HepG2 (cell line): ENCODE data around the gene BMX. TPM values are rescaled to one million over a fixed set of nuclear protein-coding genes. Genes with fewer than 3 reads are reported as not detected.

Experiments used
- ATAC-seq: fragments of 200-7000 bp; cut with Tn5 transposase; 3 replicates; pipeline ENCODE4 v1.9.1; 2020; ENCODE audit warnings: mild to moderate bottlenecking, moderate library complexity
- BruUV-seq: library from RNA; stranded (reverse); fragments of 400-500 nt; replicated peaks from 2 replicates; lab custom pipeline; 2021; lab: Mats Ljungman, UMichigan
- CTCF ChIA-PET: fragments of 300-600 bp; formaldehyde crosslinking; extraction: SDS; loops from one replicate; lab custom pipeline; 2021; ENCODE audit warnings: low total read pairs, inconsistent platforms, low intra/inter-chr PET ratio; lab: Yijun Ruan, JAX
- POLR2A ChIA-PET: fragments of 350-600 bp; sonication (Branson Sonifier 250); formaldehyde crosslinking; loops from one replicate; lab custom pipeline; 2020; ENCODE audit warnings: antibody characterized with exemption, inconsistent platforms; lab: Yijun Ruan, JAX
- DNase-seq: peaks from one replicate; pipeline ENCODE4 v3.0.0-alpha.2; 2015; ENCODE audit warnings: low spot score
- FAIRE-seq: peaks from 3 replicates; lab custom pipeline; 2011; peaks lifted over from hg19 to GRCh38; lab: Jason Lieb, UNC
- H2AFZ ChIP-seq: one replicate; pipeline ENCODE4 v1.6.1; 2011; ENCODE audit warnings: low read length, inconsistent platforms
- H3K27ac ChIP-seq: fragments of 300-600 bp; 3 replicates; pipeline ENCODE4 v1.8.0; 2011; ENCODE audit warnings: mixed run types, mild to moderate bottlenecking, mixed read lengths, low read length, inconsistent platforms; ENCODE audit not compliant: insufficient read depth; ENCODE audit errors: extremely low read length
- H3K27me3 ChIP-seq, 2 experiments: fragments of 200-600 bp in 1 of 2; 2 replicates in 1 of 2; 3 replicates in 1 of 2; pipeline versions ENCODE4 v1.6.0 to v1.8.0; 2011; ENCODE audit warnings: low read length in 2 of 2, mild to moderate bottlenecking in 2 of 2, moderate library complexity in 2 of 2, inconsistent platforms in 1 of 2; ENCODE audit not compliant: insufficient read depth in 2 of 2, control insufficient read depth in 1 of 2
- H3K36me3 ChIP-seq, 2 experiments: fragments of 200-600 bp in 1 of 2; replicated peaks in 1 of 2; 2 replicates in 1 of 2; 3 replicates in 1 of 2; pipeline versions ENCODE4 v1.5.1 to v1.8.0; 2011; ENCODE audit warnings: low read length in 2 of 2, inconsistent platforms in 1 of 2; ENCODE audit not compliant: insufficient read depth in 2 of 2, control insufficient read depth in 1 of 2
- H3K4me1 ChIP-seq: 2 replicates; pipeline ENCODE4 v1.5.1; 2012; ENCODE audit warnings: low read length, inconsistent platforms; ENCODE audit not compliant: insufficient read depth
- H3K4me2 ChIP-seq: 2 replicates; pipeline ENCODE4 v1.6.0; 2011; ENCODE audit warnings: low read depth, low read length, inconsistent platforms
- H3K4me3 ChIP-seq, 3 experiments: fragments of 200-600 bp in 1 of 3; sonication (generic), shearing (Covaris generic) in 1 of 3; replicated peaks in 1 of 3; 2 replicates each; pipeline ENCODE4 v1.5.1; 2011 to 2016; ENCODE audit warnings: low read length in 3 of 3, inconsistent platforms in 2 of 3, low read depth in 2 of 3, mild to moderate bottlenecking in 2 of 3, control low read depth in 1 of 3, mixed read lengths in 1 of 3; ENCODE audit not compliant: insufficient read depth in 1 of 3
- H3K79me2 ChIP-seq: one replicate; pipeline ENCODE4 v1.6.1; 2011; ENCODE audit warnings: low read length, inconsistent platforms; ENCODE audit not compliant: insufficient read depth
- H3K9ac ChIP-seq: 2 replicates; pipeline ENCODE4 v1.6.0; 2011; ENCODE audit warnings: mild to moderate bottlenecking, low read depth, low read length, inconsistent platforms; ENCODE audit not compliant: insufficient read depth
- H3K9me3 ChIP-seq: 2 replicates; pipeline ENCODE4 v1.5.1; 2012; ENCODE audit warnings: mild to moderate bottlenecking, low read length
- H4K20me1 ChIP-seq: 2 replicates; pipeline ENCODE4 v1.6.0; 2011; ENCODE audit warnings: inconsistent platforms, mild to moderate bottlenecking, low read length, moderate library complexity; ENCODE audit not compliant: insufficient read depth
- CAMTA2 ChIP-seq: sonication (generic); formaldehyde crosslinking; IDR thresholded peaks from 2 replicates; pipeline ENCODE4 v1.4.0; 2020; ENCODE audit warnings: mild to moderate bottlenecking, missing genetic modification reagents, borderline replicate concordance
- CENPX ChIP-seq: sonication (generic); formaldehyde crosslinking; IDR thresholded peaks from 2 replicates; pipeline ENCODE4 v1.9.0; 2021; ENCODE audit warnings: mild to moderate bottlenecking, missing genetic modification reagents, moderate library complexity
- ESRRA ChIP-seq: sonication (generic); formaldehyde crosslinking; IDR thresholded peaks from 2 replicates; pipeline ENCODE4 v1.5.1; 2020; ENCODE audit warnings: mild to moderate bottlenecking, low read depth, missing genetic modification reagents
- FOSL2 ChIP-seq: sonication (generic); formaldehyde crosslinking; IDR thresholded peaks from 2 replicates; pipeline ENCODE4 v1.4.0; 2020; ENCODE audit warnings: missing genetic modification reagents
- JARID2 ChIP-seq: sonication (generic); formaldehyde crosslinking; IDR thresholded peaks from 2 replicates; pipeline ENCODE4 v1.8.1; 2023; ENCODE audit warnings: missing genetic modification reagents, inconsistent platforms; ENCODE audit not compliant: insufficient replicate concordance
- NFIB ChIP-seq: sonication (generic); formaldehyde crosslinking; IDR thresholded peaks from 2 replicates; pipeline ENCODE4 v1.9.0; 2021; ENCODE audit warnings: missing genetic modification reagents, mild to moderate bottlenecking, borderline replicate concordance
- NFIC ChIP-seq: IDR thresholded peaks from 2 replicates; pipeline ENCODE4 v1.6.1; 2012; ENCODE audit warnings: mild to moderate bottlenecking, low read length, inconsistent platforms
- TBX3 ChIP-seq: fragments of 450-650 bp; IDR thresholded peaks from 2 replicates; pipeline ENCODE4 v1.6.1; 2017; ENCODE audit warnings: antibody characterized with exemption, mild to moderate bottlenecking, inconsistent platforms, borderline replicate concordance
- TP53 ChIP-seq: sonication (generic); formaldehyde crosslinking; conservative IDR thresholded peaks from 2 replicates; pipeline ENCODE4 v1.4.0; 2020; ENCODE audit warnings: missing genetic modification reagents
- ZMAT3 ChIP-seq: sonication (generic); formaldehyde crosslinking; conservative IDR thresholded peaks from 2 replicates; pipeline ENCODE4 v1.7.0; 2021; ENCODE audit warnings: missing genetic modification reagents
- WGBS: methylation state at CpG from one replicate; pipeline ENCODE4 v1.1.6; 2017; ENCODE audit warnings: low lambda C conversion rate; 5-methylcytosine and 5-hydroxymethylcytosine counted together
- in situ Hi-C: cut with HindIII; loops from 2 replicates; pipeline ENCODE4 v1.10.0; 2017; ENCODE audit warnings: low pct_unique_long_range_greater_than_20kb; ENCODE audit not compliant: extremely low pct_ligation_motif_present
- intact Hi-C: fragments of 100-400 bp; cut with micrococcal nuclease; formaldehyde crosslinking; loops from one replicate; pipeline ENCODE4 v1.10.0; 2022; ENCODE audit not compliant: unreplicated experiment
- polyA plus RNA-seq, 8 experiments: library from polyadenylated mRNA; depleted of rRNA in 3 of 8; stranded (reverse) in 7 of 8; unstranded in 1 of 8; fragments of >200 nt; fragmentation: Illumina TruSeq in 4 of 8; extraction: Trizol in 4 of 8; gene quantifications; 2 replicates each; pipeline versions ENCODE4 v1.2.1 to v1.2.3, GENCODE V29; 2011 to 2016; ENCODE audit warnings: low read depth in 4 of 8, missing spikeins in 1 of 8, mixed read lengths in 1 of 8; ENCODE audit not compliant: insufficient read depth in 1 of 8
- total RNA-seq, 5 experiments: library from RNA; depleted of rRNA; stranded (reverse); fragments of >200 nt; fragmentation: Illumina TruSeq; extraction: Trizol; gene quantifications; 2 replicates each; pipeline ENCODE4 v1.2.3, GENCODE V29; 2016; ENCODE audit warnings: low read depth in 1 of 5
- TF ChIP-seq, protein P1 (sequence below): sonication (generic); formaldehyde crosslinking; IDR thresholded peaks from 2 replicates; pipeline ENCODE4 v1.8.0; 2022; ENCODE audit warnings: low read depth, missing genetic modification reagents
- TF ChIP-seq, protein P2 (sequence below): sonication (generic); formaldehyde crosslinking; IDR thresholded peaks from 2 replicates; pipeline ENCODE4 v1.4.0; 2020; ENCODE audit warnings: missing genetic modification reagents
- TF ChIP-seq, protein P3 (sequence below): sonication (generic); formaldehyde crosslinking; IDR thresholded peaks from 2 replicates; pipeline ENCODE4 v1.4.0; 2020; ENCODE audit warnings: missing genetic modification reagents
- TF ChIP-seq, protein P4 (sequence below): sonication (generic); formaldehyde crosslinking; IDR thresholded peaks from 2 replicates; pipeline ENCODE4 v1.4.0; 2020; ENCODE audit warnings: low read depth, mild to moderate bottlenecking, missing genetic modification reagents
- TF ChIP-seq, protein P5 (sequence below): sonication (generic); formaldehyde crosslinking; IDR thresholded peaks from 2 replicates; pipeline ENCODE4 v1.8.0; 2022; ENCODE audit warnings: missing genetic modification reagents, low read depth, mild to moderate bottlenecking, borderline replicate concordance

The BMX gene
- total and polyA plus RNA-seq, 2 of the 13 experiments (the other 11 are each of a cell fraction or from before 2014, with no cell fraction given) = not detected

DNA sequence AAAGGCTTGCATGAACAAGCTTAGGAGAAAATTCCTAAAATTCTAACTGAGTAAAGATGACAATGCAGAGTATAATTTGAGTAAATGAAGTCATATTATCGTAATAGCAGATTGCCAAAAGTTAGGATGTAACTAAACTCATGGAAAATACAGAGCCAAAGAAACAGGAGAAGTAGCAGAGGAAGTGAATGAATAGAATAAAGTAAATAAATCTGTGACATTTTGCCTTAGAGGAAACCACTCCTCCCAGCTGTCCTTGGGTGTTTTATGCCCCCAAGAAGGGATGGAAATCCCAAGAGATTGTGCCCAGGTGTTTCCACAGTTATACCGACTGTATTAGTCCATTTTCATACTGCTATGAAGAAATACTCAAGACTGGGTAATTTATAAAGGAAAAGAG lies 1.9 kb upstream of the BMX start:
- ATAC-seq = no peak
- Histone ChIP-seq H3K27me3 (no peaks in the 10 kb centered on the region), H2AFZ (no peak overlapping the region), H4K20me1 (no peaks in the 10 kb centered on the region), H3K9me3 (no peaks in the 10 kb centered on the region), H3K9ac (no peak overlapping the region), H3K79me2 (no peaks in the 10 kb centered on the region), H3K4me1 (peaks cover 9% of the 10 kb centered on the region; the same call in 1 of the 2 replicates), H3K36me3 (no peaks in the 10 kb centered on the region), H3K27ac (no peak overlapping the region), H3K4me2 (no peak overlapping the region), H3K4me3 (no peak overlapping the region)
- CTCF ChIA-PET = no interaction called here
- WGBS = 52% methylated on average over 2 of the region's 2 CpGs
- in situ Hi-C loops (no loop called here), intact Hi-C loops (loop anchor here (1.0 to 10.0 kb wide), 2 partner anchors 67 to 146 kb away; no protein-coding TSS in a partner anchor)
- TF ChIP-seq, protein P1, sequence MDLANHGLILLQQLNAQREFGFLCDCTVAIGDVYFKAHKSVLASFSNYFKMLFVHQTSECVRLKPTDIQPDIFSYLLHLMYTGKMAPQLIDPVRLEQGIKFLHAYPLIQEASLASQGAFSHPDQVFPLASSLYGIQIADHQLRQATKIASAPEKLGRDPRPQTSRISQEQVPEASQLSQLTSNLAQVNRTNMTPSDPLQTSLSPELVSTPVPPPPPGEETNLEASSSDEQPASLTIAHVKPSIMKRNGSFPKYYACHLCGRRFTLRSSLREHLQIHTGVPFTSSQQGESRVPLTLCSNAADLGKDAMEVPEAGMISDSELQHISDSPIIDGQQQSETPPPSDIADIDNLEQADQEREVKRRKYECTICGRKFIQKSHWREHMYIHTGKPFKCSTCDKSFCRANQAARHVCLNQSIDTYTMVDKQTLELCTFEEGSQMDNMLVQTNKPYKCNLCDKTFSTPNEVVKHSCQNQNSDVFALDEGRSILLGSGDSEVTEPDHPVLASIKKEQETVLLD = no peak
- no peak for TF ChIP-seq JARID2
- TF ChIP-seq TP53 (CRISPR knock-in tag) = no peak
- TF ChIP-seq FOSL2 (CRISPR knock-in tag) = no peak
- no peak for TF ChIP-seq ZMAT3 (CRISPR knock-in tag)
- TF ChIP-seq, protein P2, sequence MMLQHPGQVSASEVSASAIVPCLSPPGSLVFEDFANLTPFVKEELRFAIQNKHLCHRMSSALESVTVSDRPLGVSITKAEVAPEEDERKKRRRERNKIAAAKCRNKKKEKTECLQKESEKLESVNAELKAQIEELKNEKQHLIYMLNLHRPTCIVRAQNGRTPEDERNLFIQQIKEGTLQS (CRISPR knock-in tag) = no peak
- TF ChIP-seq TBX3 = no peak
- TF ChIP-seq, protein P3, sequence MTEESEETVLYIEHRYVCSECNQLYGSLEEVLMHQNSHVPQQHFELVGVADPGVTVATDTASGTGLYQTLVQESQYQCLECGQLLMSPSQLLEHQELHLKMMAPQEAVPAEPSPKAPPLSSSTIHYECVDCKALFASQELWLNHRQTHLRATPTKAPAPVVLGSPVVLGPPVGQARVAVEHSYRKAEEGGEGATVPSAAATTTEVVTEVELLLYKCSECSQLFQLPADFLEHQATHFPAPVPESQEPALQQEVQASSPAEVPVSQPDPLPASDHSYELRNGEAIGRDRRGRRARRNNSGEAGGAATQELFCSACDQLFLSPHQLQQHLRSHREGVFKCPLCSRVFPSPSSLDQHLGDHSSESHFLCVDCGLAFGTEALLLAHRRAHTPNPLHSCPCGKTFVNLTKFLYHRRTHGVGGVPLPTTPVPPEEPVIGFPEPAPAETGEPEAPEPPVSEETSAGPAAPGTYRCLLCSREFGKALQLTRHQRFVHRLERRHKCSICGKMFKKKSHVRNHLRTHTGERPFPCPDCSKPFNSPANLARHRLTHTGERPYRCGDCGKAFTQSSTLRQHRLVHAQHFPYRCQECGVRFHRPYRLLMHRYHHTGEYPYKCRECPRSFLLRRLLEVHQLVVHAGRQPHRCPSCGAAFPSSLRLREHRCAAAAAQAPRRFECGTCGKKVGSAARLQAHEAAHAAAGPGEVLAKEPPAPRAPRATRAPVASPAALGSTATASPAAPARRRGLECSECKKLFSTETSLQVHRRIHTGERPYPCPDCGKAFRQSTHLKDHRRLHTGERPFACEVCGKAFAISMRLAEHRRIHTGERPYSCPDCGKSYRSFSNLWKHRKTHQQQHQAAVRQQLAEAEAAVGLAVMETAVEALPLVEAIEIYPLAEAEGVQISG (CRISPR knock-in tag) = no peak
- TF ChIP-seq, protein P4, sequence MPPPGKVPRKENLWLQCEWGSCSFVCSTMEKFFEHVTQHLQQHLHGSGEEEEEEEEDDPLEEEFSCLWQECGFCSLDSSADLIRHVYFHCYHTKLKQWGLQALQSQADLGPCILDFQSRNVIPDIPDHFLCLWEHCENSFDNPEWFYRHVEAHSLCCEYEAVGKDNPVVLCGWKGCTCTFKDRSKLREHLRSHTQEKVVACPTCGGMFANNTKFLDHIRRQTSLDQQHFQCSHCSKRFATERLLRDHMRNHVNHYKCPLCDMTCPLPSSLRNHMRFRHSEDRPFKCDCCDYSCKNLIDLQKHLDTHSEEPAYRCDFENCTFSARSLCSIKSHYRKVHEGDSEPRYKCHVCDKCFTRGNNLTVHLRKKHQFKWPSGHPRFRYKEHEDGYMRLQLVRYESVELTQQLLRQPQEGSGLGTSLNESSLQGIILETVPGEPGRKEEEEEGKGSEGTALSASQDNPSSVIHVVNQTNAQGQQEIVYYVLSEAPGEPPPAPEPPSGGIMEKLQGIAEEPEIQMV (CRISPR knock-in tag) = no peak
- TF ChIP-seq ESRRA = no peak
- no peak for TF ChIP-seq CAMTA2 (CRISPR knock-in tag)
- no peak for TF ChIP-seq NFIC
- no peak for TF ChIP-seq CENPX (CRISPR knock-in tag)
- TF ChIP-seq, protein P5, sequence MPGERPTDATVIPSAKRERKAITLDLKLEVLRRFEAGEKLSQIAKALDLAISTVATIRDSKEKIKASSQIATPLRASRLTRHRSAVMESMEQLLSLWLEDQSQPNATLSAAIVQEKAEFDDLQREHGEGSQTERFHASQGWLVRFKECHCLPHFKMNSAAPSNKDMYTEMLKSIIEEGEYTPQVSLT (CRISPR knock-in tag) = no peak
- TF ChIP-seq NFIB (CRISPR knock-in tag) = no peak
- POLR2A ChIA-PET = no interaction called here
- FAIRE-seq = no peak
- no peak for DNase-seq
- no TSS peak for BruUV-seq
